Measurements from ENCODE around the gene DHTKD1.

The DHTKD1 gene

DNA sequence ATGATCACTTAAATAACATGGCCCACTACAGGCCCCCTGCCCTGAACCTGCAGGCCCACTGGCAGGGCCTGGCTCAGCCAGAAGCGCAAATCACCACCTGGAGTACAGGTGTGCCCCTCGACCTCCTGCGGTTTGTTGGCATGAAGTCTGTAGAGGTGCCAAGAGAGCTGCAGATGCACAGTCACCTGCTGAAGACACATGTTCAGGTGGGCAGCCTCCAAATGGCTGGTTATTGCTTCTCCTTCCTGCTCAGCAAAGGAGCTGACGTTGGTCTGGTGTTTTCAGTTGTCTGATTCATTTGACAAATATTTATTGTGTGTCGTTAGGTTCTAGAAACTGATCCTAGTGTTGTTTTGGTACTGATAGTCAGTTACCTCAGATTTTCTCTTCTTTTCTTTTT is 29.0 kb downstream of the DHTKD1 start:
- H3K27ac ChIP-seq (ENCODE audit: low read depth, low read length, poor library complexity, severe bottlenecking) = no peak overlapping the region
- no peak overlapping the region for H2AFZ ChIP-seq (ENCODE audit: low read length)
- H3K9me2 ChIP-seq (ENCODE audit: low read depth, low read length) = no peaks in the 10 kb centered on the region
- H3K4me2 ChIP-seq (ENCODE audit: low read length) = no peak overlapping the region
- no peaks in the 10 kb centered on the region for H3K4me1 ChIP-seq (ENCODE audit: insufficient read depth, low read length, severe bottlenecking)
- no peak overlapping the region for H3K9ac ChIP-seq (ENCODE audit: low read length)
- no peaks in the 10 kb centered on the region for H3K79me2 ChIP-seq (ENCODE audit: insufficient read depth, low read length)
- H3F3A ChIP-seq (ENCODE audit: insufficient read depth, low read length) = no peaks in the 10 kb centered on the region
- no peaks in the 10 kb centered on the region for H3K9me3 ChIP-seq (ENCODE audit: low read length)
- H3K27me3 ChIP-seq (ENCODE audit: insufficient read depth, low read length) = no peaks in the 10 kb centered on the region
- H3K36me3 ChIP-seq (ENCODE audit: insufficient read depth, low read length) = peaks cover 74% of the 10 kb centered on the region
- no peak overlapping the region for H3K4me3 ChIP-seq (ENCODE audit: low read depth, low read length, poor library complexity, severe bottlenecking)
- TF ChIP-seq, protein P1, sequence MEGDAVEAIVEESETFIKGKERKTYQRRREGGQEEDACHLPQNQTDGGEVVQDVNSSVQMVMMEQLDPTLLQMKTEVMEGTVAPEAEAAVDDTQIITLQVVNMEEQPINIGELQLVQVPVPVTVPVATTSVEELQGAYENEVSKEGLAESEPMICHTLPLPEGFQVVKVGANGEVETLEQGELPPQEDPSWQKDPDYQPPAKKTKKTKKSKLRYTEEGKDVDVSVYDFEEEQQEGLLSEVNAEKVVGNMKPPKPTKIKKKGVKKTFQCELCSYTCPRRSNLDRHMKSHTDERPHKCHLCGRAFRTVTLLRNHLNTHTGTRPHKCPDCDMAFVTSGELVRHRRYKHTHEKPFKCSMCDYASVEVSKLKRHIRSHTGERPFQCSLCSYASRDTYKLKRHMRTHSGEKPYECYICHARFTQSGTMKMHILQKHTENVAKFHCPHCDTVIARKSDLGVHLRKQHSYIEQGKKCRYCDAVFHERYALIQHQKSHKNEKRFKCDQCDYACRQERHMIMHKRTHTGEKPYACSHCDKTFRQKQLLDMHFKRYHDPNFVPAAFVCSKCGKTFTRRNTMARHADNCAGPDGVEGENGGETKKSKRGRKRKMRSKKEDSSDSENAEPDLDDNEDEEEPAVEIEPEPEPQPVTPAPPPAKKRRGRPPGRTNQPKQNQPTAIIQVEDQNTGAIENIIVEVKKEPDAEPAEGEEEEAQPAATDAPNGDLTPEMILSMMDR (IDR thresholded peaks at IDR 0.05; ENCODE audit: low read length) = no peak
- TF ChIP-seq EZH2 (IDR thresholded peaks at IDR 0.05; ENCODE audit: borderline replicate concordance, low read length) = no peak
- H4K20me1 ChIP-seq (ENCODE audit: insufficient read depth, low read length) = no peaks in the 10 kb centered on the region

DNA sequence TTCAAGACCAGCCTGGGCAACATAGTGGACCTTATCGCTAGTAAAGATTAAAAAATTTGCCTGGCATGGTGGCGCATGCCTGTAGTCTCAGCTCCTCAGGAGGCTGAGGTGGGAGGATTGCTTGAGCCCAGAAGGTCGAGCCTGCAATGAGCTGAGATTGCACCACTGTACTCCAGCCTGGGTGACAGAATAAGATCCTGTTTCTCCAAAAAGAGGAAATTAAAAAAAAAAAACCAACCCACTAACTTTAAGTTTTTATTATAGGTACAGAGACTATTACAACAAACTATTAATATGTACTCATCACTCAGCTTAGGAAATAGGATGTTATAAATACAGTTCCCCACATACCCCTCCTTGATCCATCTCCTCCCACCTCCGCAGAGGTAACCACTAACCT is 30.2 kb downstream of the DHTKD1 start:
- Histone ChIP-seq H4K20me1 (ENCODE audit: insufficient read depth, low read length) (no peaks in the 10 kb centered on the region), H3K4me1 (ENCODE audit: insufficient read depth, low read length, severe bottlenecking) (no peaks in the 10 kb centered on the region), H3K27ac (ENCODE audit: low read depth, low read length, poor library complexity, severe bottlenecking) (no peak overlapping the region), H3K9me3 (ENCODE audit: low read length) (no peaks in the 10 kb centered on the region), H3K9me2 (ENCODE audit: low read depth, low read length) (no peaks in the 10 kb centered on the region), H3F3A (ENCODE audit: insufficient read depth, low read length) (no peaks in the 10 kb centered on the region), H3K4me3 (ENCODE audit: low read depth, low read length, poor library complexity, severe bottlenecking) (no peak overlapping the region), H3K36me3 (ENCODE audit: insufficient read depth, low read length) (peaks cover 75% of the 10 kb centered on the region), H3K4me2 (ENCODE audit: low read length) (no peak overlapping the region), H3K9ac (ENCODE audit: low read length) (no peak overlapping the region), H3K79me2 (ENCODE audit: insufficient read depth, low read length) (no peaks in the 10 kb centered on the region), H3K27me3 (ENCODE audit: insufficient read depth, low read length) (no peaks in the 10 kb centered on the region), H2AFZ (ENCODE audit: low read length) (no peak overlapping the region)
- TF ChIP-seq, protein P1 (IDR thresholded peaks at IDR 0.05; ENCODE audit: low read length) = no peak
- no peak for TF ChIP-seq EZH2 (IDR thresholded peaks at IDR 0.05; ENCODE audit: borderline replicate concordance, low read length)

GRCh38 chr10:12103802-12104201 is 35.0 kb downstream of the DHTKD1 start:
- no peaks in the 10 kb centered on the region for H4K20me1 ChIP-seq (ENCODE audit: insufficient read depth, low read length)
- no peak overlapping the region for H2AFZ ChIP-seq (ENCODE audit: low read length)
- no peaks in the 10 kb centered on the region for H3K9me2 ChIP-seq (ENCODE audit: low read depth, low read length)
- no peaks in the 10 kb centered on the region for H3K4me1 ChIP-seq (ENCODE audit: insufficient read depth, low read length, severe bottlenecking)
- no peak for TF ChIP-seq EZH2 (IDR thresholded peaks at IDR 0.05; ENCODE audit: borderline replicate concordance, low read length)
- TF ChIP-seq, protein P1 (IDR thresholded peaks at IDR 0.05; ENCODE audit: low read length) = no peak
- H3K4me2 ChIP-seq (ENCODE audit: low read length) = no peak overlapping the region
- H3K27me3 ChIP-seq (ENCODE audit: insufficient read depth, low read length) = no peaks in the 10 kb centered on the region
- H3K79me2 ChIP-seq (ENCODE audit: insufficient read depth, low read length) = no peaks in the 10 kb centered on the region
- H3K9me3 ChIP-seq (ENCODE audit: low read length) = no peaks in the 10 kb centered on the region
- H3K4me3 ChIP-seq (ENCODE audit: low read depth, low read length, poor library complexity, severe bottlenecking) = no peak overlapping the region
- H3K27ac ChIP-seq (ENCODE audit: low read depth, low read length, poor library complexity, severe bottlenecking) = no peak overlapping the region
- no peak overlapping the region for H3K9ac ChIP-seq (ENCODE audit: low read length)
- H3F3A ChIP-seq (ENCODE audit: insufficient read depth, low read length) = no peaks in the 10 kb centered on the region
- H3K36me3 ChIP-seq (ENCODE audit: insufficient read depth, low read length) = peaks cover 94% of the 10 kb centered on the region

All from OCI-LY1 (cell line).